HEK293 (cell line): ENCODE results near the gene KCNQ1.

ENCODE experiments used
- CTCF ChIP-seq: fragments of 450-650 bp; formaldehyde crosslinking; IDR thresholded peaks from 2 replicates; pipeline ENCODE4 v1.5.1; 2016; ENCODE audit warnings: missing biosample characterization, missing genetic modification characterization
- KLF1 ChIP-seq: fragments of 450-650 bp; formaldehyde crosslinking; IDR thresholded peaks from 2 replicates; pipeline ENCODE4 v1.5.1; 2016; ENCODE audit warnings: missing biosample characterization, missing genetic modification characterization
- SETDB1 ChIP-seq: IDR thresholded peaks from one replicate; pipeline ENCODE4 v1.6.1; 2017; ENCODE audit warnings: mild to moderate bottlenecking, low read length, moderate library complexity, mixed read lengths; ENCODE audit not compliant: insufficient read length
- ZBTB11 ChIP-seq: fragments of 450-650 bp; formaldehyde crosslinking; conservative IDR thresholded peaks from 2 replicates; pipeline ENCODE4 v1.5.1; 2016; ENCODE audit warnings: low read depth, missing biosample characterization, missing genetic modification characterization
- ZNF114 ChIP-seq: fragments of 450-650 bp; formaldehyde crosslinking; IDR thresholded peaks from 2 replicates; pipeline ENCODE4 v1.5.0; 2017; ENCODE audit warnings: missing biosample characterization, missing genetic modification characterization
- ZNF501 ChIP-seq: fragments of 450-650 bp; formaldehyde crosslinking; IDR thresholded peaks from 2 replicates; pipeline ENCODE4 v1.5.1; 2016; ENCODE audit warnings: missing biosample characterization, missing genetic modification characterization
- ZNF530 ChIP-seq: fragments of 450-650 bp; formaldehyde crosslinking; IDR thresholded peaks from 2 replicates; pipeline ENCODE4 v1.5.1; 2016; ENCODE audit warnings: low read depth, missing biosample characterization, missing genetic modification characterization
- ZNF561 ChIP-seq: fragments of 450-650 bp; IDR thresholded peaks from 2 replicates; pipeline ENCODE4 v1.5.1; 2018; ENCODE audit warnings: missing biosample characterization, missing genetic modification characterization, borderline replicate concordance

GRCh38 chr11:2700415-2701211, 255.8 kb downstream of the KCNQ1 start:
- TF ChIP-seq ZNF561 (no peak), ZBTB11 (tag by site-specific recombination) (no peak), ZNF501 (tag by site-specific recombination) (no peak), ZNF114 (tag by site-specific recombination) (no peak), CTCF (tag by site-specific recombination) (no peak), SETDB1 (no peak), ZNF530 (tag by site-specific recombination) (no peak), KLF1 (tag by site-specific recombination) (0 out of 2 replicates have a peak, but pooled peaks have one; percentile 1)
